Dermis microvascular lymphatic vessel endothelial cell (primary cell): Measurements from ENCODE around the gene PIGX. TPM values are rescaled to one million over a fixed set of nuclear protein-coding genes. Genes with fewer than 3 reads are reported as not detected.
A peak's percentile ranks its signal among the peaks of the same experiment; 100 is the strongest.

ENCODE experiments used
- DNase-seq, 2 donors: peaks; one replicate each; pipeline versions ENCODE4 v3.0.0 to v3.0.0-alpha.2; 2010; ENCODE audit warnings: low read depth in 2 of 2
- total RNA-seq: library from RNA; depleted of rRNA; stranded (reverse); fragments of >200 nt; gene quantifications from 2 replicates; pipeline ENCODE4 v1.2.1, GENCODE V29; 2014

PIGX gene
- total RNA-seq = 29.4 and 31.0 TPM in 2 replicates

- DNase-seq = peak; percentile 70 to 86
Observed at GRCh38 chr3:196711838-196712513, at the start of gene PIGX, which contains the start of gene CEP19. Gene PIGX, plus strand, starts transcription at chr3:196712377. Gene CEP19, minus strand, starts transcription at chr3:196712250. Its CDS starts 3,593 bp downstream, at chr3:196708657.

DNA sequence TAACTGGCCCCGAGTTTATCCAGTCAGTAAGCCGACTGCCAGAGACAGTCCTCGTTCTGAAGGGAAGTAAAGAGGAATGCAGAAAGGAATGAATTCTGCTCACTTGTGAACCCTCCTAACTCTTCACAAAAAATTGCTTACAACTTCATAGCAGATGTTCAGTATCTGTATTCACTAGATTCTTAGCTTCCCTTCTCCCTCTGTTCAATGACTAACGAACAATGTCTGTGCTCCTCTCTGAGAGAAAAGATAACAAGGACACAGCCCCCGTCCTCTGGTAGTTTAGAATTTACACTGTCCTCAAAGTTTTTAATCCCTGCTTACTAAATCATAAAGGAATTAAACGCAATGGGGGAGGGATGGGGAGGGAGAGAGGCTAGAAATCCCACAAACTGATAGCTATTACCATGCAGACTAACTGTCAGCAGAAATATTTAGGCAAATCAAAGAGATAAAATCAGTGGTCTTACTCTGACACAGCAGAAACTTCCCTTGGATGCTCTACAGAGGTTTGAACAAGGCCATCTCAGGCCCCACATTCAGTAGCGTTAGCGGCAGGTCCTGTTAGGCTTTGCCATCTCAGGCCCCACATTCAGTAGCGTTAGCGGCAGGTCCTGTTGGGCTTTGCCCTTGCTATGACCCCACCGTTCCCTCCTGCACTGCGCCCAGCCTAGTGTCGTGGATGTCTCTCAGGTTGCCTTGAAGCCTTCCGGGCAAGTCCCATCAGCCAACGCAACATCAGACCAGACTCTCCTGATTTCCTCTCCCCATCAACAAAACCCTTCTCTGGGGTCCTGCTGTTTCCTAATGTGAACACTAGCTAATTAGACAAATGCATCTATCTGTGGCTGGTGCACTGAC, 49.2 kb upstream of the PIGX start:
- no peak for DNase-seq

- DNase-seq = no peak
Observed at GRCh38 chr3:196666001-196666867, 45.9 kb upstream of the PIGX start.

DNA sequence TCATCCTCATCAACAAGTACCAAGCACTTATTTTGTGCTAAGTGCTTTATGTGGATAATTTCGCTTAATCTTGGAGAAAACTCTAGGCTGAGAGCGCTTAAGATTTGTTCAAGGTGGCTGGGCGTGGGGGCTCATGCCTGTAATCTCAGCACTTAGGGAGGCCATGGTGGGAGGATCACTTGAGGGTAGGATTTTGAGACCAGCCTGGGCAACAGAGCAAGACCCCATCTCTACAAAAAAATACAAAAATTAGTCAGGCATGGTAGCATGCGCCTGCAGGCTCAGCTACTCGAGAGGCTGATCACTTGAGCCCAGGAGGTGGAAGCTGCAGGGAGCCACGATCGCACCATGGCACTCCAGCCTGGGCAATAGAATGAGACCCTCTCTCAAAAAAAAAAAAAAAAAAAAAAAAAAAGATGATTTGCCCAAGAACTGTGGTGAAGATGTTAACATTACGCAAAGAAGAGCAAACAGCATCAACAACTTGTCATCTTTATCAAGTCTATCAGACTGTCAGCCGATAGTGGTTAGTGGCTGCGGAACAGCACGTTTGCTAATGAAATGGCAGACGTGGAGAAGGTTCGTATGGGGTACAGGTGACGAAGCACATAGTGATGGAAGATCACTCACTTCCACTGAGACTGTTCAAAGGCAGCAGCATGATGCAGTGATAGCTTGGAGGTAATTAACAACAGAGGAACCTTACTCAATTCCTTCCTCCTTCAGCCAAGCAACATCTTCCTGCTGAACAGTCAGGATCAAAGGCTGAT, 44.9 kb upstream of the PIGX start:
- no peak for DNase-seq

- DNase-seq = peak; percentile 37 to 47
Observed at GRCh38 chr3:196670339-196670738, 41.8 kb upstream of the PIGX start.

GRCh38 chr3:196673632-196674031, 38.5 kb upstream of the PIGX start:
- DNase-seq = no peak

DNA sequence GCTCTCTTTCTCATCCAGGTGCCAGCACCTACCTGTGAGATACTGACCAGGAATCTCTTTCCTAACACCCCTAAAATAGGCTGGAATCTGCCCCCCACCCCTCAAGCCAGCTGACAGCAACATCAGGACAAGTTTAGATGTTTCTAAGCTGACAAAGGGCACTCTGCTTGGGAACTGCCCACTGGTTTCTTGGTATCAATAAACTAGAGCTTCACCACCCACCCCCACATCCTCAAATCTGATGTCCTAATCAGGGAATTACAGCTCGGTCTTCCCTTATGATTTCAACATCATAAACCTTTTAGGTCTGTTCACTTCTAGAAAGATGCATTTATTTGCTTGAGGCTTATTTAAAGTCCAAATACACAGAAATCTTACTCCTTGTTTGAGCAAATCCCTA, 34.8 kb upstream of the PIGX start:
- no peak for DNase-seq

DNA sequence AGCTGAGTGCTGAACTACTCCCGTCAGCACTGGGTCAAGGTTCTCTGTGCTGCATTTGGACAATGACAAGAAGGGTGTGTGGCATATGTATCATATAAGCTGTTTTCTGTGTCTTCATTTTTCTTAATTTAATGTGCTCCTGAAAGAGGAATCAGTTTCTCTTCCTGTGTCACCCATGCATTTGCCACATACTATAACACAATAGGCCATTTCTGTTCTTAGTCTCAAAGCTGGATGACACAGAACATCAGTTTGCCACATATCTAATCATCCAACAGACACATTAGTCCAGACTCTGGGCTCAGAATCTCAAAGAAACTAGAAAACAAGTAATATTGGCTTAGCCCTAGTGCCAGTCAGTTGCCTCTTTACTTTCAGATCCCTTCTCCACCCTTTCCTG, 34.2 kb upstream of the PIGX start:
- DNase-seq = no peak

- DNase-seq = peak; percentile 43 to 57
Observed at GRCh38 chr3:196684548-196685407, 27.4 kb upstream of the PIGX start.

- DNase-seq = no peak
Observed at GRCh38 chr3:196686436-196686835, 25.7 kb upstream of the PIGX start.

- peak; percentile 73 to 84 for DNase-seq
Observed at GRCh38 chr3:196688349-196688748, 23.8 kb upstream of the PIGX start.

DNA sequence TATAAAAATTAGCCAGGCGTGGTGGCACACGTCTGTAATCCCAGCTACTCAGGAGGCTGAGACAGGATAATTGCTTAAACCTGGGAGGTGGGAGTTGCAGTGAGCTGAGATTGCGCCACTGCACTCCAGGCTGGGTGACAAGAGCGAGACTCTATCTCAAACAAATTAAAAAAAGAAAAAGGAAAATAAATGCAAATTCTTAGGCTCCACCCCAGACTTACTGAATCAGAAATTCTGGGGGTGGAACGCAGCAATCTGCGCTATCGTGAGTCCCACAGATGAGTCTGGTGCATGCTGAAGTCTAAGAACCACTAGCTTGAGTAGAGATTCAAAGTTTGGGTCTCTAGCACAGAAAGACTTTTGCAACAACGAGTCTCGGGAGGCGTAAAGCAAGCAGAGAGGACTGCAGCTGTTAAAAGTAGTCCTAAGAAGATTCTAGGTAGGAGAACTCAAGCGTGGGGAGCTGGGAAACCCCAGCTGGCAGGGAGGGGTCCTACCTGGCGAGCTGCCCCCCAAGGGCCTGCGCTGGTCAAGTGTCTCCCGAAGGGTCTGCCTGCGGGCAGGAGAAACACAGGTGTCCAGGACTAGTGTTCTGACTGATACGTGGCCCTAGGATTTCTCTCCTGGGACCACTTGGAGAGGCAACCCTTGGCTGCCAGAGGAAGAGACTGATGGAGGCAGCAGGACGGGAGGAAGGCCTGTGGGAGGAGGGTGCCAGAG, 22.1 kb upstream of the PIGX start:
- no peak for DNase-seq

- DNase-seq = no peak
Observed at GRCh38 chr3:196691386-196691785, 20.8 kb upstream of the PIGX start.

DNA sequence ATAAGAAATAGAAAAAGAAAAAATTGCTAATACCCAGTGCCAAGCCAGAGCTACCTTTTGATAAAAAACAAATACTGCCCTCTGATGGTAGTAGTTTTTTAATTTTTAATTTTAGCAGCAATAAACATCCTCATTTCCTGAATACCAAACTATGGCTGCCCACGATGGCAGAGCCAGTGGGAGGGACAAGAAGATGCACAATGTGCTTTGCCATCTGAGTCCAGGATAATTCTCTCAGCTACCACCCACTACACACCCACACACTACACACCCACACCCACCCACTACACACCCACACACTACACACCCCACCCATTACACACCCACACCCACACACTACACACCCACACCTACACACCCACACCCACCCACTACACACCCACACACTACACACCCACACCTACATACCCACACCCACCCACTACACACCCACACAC, 18.0 kb upstream of the PIGX start:
- no peak for DNase-seq

- no peak for DNase-seq
Observed at GRCh38 chr3:196694941-196695848, 17.0 kb upstream of the PIGX start.

GRCh38 chr3:196695849-196696226, 16.3 kb upstream of the PIGX start:
- no peak for DNase-seq

DNA sequence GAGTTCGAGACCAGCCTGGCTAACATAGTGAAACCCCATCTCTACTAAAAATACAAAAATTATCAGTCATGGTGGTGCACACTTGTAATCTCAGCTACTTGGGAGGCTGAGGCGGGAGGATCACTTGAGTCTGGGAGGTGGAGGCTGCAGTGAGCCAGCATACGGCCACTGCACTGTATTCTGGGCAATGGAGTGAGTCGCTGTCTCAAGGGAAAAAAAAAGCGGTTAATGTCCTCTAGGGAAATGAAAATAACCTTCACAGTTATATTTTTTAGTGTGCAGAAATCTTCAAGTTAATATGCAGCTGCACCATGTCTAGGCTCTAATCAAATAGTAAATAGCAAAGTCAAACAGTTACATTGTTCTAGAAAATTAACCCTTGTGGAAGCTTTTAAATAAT, 14.9 kb upstream of the PIGX start:
- DNase-seq = no peak

- no peak for DNase-seq
Observed at GRCh38 chr3:196699749-196700148, 12.4 kb upstream of the PIGX start.
